ENCODE results near the gene DNAJC5.

The DNAJC5 gene

DNA sequence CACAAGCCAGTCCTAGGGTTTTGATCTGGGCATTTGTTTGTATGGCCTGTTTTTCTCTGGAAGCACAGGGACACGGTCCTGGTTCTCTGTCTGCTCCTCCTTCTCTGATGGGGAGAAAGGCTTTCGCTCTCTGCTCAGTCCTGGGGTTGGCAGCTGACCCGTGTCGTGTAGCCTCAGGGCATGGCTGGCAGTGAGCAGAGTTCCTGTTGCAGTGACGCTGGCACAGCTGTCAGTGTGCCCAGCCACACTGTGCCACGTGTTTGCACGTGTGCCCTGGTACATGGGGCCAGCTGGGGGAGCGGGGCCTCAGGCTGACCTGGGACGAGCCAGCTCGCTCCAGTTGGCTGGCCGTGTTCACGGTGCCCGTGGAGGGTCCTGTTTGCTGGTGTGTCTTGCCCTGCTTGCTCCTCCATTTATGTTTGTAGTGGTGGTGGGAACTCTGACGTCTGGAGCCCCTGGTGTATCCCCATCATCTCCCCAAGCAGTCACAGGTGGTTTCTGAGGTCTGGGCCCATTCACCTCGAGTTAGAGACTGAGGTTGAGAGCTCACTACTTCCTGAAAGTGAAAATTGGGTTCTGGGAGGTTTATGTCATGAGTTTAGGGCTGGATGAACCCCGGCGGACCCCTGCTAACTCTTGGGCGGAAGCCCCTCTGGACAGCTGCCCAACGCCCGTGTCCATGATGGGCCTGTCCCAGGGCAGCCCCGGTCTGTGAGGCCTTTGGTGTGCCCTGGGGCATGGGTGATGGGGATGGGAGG is 10.2 kb upstream of the DNAJC5 start:
- DNase-seq (ENCODE audit: low read depth in 3 of 3) = no peak

DNA sequence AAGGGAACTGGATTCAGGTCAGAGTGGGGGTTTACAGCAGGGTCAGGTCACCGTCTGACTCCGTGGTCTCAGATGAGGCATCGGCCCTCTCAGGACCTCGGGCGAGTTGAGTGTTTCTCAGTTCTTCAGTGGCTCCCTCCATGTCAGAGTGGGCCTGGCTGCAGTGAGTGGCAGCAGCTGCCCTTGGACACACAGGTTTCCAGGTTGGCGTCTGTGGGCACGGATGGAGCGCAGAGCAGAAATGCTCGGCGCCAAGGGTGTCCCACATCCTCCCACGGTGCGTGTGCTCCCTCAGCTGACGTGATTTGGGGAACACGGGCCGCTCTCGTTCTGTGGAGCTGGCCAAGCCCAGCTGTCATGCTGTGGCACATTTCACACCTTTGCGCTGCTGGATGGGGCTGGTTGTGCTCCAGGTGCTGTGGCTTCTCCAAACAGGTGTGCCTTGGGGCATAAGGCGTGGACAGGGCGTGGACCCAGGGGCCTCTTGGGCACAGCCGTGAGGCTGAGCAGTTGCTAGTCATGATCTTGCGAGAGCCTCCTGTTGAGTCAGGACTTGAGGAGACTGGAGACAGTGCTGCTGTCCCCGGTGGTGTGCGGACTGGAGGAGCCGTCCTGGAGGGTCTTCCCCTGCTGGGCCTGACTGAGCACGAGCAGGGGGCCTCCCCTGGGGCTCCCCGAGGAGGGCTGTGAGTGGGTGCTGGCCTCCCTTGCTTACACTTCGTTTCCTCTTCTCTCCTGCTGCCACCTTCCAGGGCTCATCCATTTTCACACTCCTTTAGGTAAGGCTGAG is 9.5 kb upstream of the DNAJC5 start:
- no peak for DNase-seq (ENCODE audit: low read depth in 3 of 3)

DNA sequence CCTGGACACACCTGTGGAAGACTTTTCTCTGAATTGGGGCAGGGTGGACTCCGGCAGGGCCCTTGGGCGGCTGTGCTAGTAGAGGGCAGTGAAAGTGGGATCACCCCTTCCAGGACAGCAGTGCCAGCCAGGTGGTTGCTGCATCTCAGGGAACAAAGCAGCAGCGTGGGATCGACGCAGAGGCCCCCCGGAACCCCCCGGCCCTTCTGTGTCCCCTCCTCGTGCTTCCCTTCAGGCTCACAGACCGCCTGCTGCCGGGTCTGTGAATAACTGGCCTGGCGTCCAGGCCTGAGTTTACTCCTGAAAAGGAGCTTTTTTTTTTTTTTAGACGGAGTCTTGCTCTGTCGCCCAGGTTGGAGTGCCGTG is 8.9 kb upstream of the DNAJC5 start:
- no peak for DNase-seq (ENCODE audit: low read depth in 3 of 3)

DNA sequence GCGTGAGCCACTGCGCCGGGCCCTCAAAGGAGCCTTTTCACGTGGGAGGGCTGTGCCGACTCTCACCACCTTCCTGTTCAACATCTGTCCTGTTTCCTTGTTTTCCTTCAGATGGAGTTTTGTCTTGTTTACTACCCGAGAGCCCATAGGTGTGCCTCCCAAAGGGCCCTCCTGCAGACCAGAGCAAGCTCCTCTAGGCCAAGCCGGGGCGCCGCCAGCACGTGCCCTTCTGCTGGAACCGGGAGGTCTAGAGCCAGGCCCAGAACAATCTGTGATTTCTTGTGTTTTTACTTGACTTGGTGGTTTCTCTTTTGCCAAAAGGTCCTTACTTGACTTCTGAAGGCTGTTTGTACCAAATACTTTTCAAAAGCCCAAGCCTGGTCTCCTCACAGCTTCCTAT is 8.0 kb upstream of the DNAJC5 start:
- no peak for DNase-seq (ENCODE audit: low read depth in 3 of 3)

DNA sequence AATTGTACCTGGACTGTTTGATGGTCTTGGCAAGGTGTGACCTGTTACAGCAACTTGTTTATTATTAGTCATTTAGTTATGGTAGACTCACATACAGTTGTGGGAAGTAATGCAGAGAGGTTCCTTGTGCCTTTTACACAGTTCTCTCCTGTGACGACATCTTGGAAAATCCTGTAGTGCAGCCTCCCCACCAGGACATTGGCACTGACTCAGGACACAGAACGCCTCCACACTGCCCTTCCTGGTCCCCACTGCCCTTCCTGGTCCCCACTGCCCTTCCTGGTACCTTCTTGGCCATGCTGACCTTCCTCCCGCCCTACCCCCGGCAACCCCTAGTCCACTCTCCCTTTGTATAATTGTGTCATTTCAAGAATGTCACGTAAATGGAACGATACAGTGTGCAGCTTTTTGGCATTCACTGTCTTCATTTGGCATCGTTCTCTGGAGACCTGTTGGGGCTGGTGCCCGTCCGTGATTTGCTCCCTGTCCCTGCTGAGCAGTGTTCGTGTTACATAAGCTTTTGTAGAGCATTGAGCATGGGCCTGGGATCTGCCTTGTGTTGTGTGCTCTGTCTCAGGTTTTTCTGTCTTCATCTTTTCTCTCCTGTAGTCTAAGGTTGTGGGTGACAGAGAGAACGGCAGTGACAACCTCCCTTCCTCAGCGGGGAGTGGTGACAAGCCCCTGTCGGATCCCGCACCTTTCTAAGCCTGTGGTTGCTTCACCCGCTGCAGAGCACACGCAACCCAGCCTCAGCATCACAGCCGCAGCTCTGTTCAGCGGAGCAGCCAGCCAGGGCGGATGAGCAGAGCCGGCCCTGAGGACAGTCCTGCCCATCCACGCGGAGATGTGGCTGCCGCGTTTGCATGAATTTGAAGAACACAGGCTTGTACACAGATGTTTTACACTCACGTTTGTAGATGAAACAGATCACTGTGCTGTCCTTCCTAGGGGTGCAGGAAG is 5.4 kb upstream of the DNAJC5 start:
- no peak for DNase-seq (ENCODE audit: low read depth in 3 of 3)

DNA sequence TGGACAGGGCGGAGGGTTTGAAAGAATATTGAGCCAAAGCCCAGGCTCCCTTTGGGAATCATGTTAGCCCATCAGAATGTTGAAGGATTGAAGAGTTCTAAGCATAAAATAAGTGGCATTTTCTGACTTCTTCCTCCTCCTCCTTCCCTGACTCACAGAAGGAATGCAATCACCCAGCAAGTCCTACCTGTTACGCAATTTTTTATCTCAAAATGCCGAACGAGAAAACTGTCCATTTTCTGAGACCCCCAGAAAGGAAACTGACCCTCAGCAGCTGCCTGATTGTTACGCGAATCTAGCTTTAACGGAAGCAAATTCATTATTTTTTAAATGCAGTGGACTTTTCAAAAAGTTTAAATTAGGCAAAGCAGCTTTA is 4.7 kb upstream of the DNAJC5 start:
- DNase-seq (ENCODE audit: low read depth in 3 of 3) = no peak

DNA sequence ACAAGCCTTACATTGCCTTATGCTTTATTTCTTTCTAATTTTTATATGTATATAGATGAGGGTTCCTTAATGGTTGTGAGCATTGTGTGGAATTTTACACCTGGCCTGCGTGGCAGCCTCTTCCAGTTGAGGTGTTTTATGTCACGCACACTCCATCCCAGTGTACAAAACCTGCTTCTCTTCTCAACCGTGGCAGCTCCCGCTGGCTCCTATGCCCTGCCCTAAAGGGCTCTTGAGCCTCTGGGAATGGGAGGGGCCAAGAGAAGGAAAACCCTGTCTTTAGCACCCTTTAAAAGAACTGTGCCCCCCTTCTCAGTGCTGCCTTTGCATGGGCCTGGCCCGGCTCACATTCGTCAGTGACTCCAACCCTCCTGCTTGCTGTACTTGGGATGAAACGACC is 4.3 kb upstream of the DNAJC5 start:
- no peak for DNase-seq (ENCODE audit: low read depth in 3 of 3)

DNA sequence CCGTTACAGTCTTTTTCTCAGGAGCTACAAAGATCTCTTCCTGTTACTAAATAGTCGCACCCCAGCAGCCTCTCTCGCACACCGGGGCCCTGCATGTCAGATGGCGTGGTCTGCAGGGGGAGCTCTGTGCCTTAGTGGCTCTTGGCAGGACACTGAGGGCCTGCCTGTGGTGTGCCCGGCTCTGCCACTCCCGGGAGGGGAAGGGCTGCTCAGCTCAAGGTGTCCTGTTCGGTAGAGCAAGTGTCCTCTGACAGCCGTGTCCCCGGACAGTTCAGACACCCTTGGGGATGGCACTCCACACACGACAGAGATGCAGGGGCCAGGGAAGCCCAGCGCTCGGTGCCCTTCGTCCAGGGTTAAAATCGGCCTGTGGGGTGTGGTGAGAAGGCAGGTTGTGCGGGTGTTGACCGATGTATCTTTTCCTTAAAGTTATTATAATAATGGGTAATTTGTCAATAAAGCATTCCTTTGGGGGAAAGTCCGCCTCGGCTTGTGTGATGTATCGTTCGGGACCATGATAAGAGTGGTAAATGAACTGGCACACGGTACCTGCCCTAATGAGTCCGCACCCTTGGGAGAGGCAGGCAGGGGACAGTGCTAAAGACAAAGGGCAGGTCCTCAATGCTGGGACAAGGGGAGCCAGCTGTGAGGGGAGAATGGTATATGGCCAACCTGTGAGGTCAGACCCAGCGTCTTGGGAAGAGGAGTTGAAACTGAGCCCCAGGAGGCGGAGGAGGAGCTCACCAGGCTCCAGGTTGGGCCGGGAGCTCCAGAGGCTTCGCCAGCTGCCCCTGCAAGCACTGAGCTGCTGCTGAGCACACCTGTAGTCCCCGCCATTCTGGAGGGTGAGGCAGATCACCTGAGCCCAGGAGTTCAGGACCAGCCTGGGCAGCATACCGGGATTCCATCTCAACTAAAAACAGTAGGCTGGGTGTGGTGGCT is 3.6 kb upstream of the DNAJC5 start:
- no peak for DNase-seq (ENCODE audit: low read depth in 3 of 3)

DNA sequence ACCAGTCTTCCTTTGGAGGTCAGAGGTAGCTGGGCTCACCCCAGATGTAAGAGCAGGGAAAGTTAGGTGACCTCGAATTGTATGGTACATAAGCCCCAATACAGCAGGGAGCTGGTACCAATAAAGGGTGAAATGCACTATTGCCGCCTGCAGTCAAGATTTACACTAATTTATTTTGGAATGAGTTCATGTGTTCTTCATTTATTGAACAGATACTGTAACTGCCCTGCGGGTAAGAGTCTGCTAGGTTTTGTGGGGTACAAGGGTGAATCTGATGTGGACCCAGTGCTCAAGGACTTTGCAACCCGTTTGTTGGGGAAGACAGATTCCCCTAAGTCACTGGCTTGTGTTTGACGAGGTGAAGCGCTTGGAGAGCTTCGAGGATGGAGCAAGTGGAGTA is 2.5 kb upstream of the DNAJC5 start:
- no peak for DNase-seq (ENCODE audit: low read depth in 3 of 3)

DNA sequence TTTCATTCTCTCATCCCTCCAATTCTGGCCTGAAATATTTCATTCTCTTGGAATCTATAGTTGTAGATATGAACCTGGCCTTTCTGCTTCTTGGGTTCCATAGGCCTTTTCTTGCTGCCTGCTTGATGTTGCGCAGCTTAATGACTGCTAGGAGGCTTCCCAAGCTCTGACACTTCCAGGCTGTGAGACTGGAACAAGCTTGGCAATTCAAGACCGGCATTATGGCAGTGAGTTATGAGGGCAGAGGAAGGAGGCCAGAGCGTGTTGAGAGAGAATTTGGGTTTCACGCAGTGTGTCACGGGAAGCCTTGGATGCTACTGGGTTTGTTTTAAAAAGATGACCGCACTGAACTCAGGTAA is 948 bp upstream of the DNAJC5 start:
- no peak for DNase-seq (ENCODE audit: low read depth in 3 of 3)

DNA sequence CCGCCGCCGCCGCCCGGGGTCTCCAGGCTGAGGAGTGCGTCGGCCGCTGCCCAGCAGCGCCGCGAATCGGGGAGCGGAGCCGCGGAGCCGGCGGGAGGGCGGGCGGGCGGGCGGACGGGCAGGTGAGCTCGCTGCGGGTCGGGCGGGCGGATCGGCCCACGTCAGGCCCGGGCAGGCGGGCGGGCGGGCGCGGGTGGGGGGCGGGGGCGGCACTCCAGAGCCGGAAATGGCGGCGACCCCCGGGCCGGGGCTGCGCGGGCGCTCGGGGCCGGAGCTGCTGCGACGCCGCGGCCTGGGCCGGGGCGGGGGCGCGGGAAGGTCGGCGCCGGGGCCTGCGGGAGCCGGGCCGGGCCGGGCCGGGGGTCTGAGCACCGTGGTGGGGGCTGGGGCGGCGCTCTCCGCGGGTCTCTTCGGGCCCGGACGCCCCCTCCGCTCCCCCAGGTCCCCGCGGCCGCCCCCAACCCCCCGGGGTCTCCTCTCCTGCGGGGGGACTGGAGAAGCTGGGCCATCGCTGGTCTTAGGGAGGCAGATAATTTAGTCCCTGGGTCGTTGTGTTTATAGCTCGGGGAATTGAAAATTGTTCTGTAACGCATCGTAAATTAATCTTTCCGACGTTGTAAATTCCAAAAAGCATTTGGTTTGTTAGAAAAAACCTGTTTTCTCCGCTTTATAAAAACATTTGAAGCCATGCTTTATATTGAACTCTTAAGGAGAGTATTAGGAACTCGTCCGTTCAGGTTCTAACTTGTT is 451 bp downstream of the DNAJC5 start:
- DNase-seq (ENCODE audit: low read depth in 3 of 3) = no peak

DNA sequence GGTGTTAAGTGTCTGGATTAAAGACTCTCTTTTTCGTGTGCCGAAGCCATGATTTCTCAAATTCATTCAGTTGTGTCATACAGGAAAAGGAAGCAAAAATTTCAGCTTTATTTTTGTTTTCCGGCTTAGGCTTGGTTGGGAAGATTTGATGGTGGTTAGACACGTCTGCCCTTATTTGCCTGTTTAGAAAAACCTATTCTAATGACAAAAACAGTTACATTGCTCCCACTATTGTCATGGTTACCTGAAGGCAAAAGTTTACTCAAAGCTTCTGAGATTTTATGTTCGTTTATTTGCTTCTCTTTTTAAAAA is 982 bp downstream of the DNAJC5 start:
- no peak for DNase-seq (ENCODE audit: low read depth in 3 of 3)

DNA sequence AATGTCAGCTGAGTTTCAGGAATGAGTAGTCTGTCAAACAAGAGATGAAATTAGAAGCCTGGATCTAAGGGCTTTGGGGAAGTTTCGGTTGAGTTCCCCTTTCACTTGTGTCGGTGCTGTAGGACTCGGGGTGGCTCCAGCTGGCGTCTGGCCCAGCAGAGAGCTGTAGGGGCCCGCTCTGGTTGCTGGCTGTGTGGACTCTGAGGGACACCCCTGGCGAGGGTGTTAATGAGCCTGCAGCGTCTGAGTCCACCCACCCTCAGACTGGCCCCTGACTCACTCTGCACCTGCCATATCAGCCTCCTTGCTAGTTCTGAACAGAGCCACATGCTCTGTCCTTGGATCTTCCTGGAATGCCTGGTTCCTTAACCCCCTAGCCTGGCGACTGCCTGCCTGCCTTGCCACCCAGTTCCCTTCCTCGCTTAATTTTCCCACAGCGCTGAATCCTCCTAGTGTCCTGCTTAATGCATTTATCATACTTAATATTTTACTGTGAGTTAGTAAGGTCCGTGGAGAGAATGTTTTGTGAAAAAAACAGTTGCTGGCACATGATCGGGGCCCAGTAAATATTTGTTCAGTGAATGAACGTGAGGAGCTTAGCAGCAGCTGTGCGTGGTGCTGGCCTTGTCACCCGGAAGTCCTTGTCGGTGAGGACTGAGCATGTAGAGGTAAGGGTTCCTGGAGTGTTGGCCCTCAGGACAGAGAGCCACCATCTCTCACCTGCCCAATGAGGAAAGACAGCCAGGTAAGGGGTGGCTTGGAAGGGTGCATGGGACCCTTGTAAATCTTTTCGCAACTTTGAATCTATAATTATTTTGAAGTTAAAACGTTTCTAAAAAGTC is 1.6 kb downstream of the DNAJC5 start:
- no peak for DNase-seq (ENCODE audit: low read depth in 3 of 3)

DNA sequence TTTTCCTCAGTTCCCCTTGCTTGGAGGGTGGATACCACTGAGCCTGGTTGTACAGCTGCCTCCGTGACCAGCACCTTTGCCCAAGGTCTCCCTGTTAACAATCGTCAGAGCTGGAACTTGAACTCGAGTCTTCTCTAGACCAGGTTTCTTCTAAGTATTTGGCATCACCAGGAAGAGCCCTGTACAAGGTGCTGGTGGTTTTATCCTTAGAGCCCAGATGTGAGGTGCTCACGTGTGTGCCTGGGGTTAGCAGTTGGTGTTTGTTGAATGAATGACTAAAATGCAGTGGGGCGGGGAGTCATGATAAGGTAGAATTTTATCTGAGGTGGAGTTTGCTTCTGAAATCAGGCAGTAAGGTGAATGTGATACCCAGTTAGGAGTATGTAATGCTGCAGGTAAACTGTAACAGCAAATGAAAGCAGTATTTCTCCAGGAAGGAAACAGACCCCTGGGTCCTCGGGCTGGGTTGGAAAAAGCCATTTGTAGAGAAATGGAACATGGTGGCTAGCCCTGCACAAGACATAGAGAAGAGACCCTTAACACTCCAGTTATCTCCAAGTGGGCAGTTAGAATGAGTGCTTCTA is 3.1 kb downstream of the DNAJC5 start:
- DNase-seq (ENCODE audit: low read depth in 3 of 3) = no peak

DNA sequence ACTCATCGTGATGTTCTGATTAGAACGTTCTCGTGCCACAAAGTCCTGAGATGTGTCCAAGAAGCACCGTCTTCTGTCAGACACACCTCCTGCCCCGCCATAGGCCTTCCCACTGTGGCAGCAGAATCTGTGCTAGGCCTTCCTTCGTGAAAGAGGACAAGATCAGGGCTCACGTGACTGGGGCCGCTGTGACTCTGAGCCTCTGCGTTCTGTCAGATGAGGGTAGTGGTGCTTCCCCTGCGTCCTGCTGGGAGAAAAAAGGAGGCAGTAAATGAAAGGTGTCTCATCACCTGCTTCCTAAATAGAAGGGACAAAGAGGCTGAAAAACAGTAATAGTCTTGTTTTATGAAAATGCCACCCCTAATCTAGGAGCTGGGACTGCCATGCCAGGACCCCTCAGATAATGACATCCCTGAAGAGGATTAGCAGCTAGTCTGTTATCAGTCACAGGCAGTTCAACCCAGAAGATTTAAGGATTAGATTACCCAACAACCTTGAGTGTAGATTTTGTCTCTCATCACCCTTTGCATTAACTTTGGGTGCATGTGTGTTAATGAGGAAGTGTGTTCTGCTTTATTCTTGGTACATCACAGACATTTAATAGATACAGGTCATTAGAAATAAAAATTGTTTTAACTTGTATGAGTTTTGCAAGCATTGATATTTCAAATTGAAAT is 4.1 kb downstream of the DNAJC5 start:
- no peak for DNase-seq (ENCODE audit: low read depth in 3 of 3)

DNA sequence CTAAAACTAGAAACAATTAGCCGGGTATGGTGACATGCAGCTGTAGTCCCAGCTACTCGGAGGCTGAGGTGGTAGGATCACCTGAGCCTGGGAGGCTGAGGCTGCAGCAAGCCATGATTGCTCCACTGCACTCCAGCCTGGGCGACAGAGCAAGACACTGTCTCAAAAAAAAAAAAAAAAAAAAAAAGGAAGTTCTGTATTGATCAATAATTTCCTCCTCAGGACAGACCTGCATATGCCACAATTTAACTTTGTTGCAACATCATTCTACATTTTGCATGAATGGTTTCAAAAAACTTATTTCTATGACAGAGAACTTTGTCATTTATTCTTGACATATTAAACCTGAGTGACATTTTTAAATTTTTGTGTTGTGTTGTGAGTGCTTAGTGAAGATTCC is 5.5 kb downstream of the DNAJC5 start:
- DNase-seq (ENCODE audit: low read depth in 3 of 3) = no peak

DNA sequence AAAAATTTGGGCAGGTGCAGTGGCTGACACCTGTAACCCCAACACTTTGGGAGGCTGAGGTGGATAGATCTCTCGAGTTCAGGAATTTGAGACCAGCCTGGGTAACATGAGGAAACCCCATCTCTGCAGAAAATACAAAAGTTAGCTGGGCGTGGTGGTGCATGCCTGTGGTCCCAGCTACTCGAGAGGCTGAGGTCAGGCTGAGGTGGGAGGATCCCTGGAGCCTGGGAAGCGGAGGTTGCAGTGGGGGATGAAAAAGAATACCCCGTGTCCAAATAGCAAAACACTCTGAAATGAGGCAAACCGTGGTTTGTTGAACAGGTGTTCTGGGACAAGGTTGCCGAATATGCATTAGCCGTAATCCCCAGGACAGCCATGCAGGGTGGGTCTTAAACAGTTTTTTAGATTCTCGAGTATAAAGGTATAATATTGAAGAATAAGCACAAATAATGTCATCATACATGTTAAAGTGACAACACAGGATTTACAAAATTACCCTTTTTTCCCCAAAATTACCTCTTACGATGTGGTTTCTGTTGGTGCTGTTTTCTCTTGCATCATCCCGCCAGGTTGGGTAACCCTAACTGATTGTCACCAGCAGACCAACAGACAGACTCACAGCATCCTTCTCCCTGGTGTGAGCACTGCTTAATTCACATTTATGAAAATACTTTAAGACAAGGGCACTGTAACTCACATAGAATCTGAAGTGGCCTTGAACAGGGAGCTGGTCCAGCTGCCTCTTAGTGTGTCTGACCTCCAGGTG is 9.1 kb downstream of the DNAJC5 start:
- no peak for DNase-seq (ENCODE audit: low read depth in 3 of 3)

DNA sequence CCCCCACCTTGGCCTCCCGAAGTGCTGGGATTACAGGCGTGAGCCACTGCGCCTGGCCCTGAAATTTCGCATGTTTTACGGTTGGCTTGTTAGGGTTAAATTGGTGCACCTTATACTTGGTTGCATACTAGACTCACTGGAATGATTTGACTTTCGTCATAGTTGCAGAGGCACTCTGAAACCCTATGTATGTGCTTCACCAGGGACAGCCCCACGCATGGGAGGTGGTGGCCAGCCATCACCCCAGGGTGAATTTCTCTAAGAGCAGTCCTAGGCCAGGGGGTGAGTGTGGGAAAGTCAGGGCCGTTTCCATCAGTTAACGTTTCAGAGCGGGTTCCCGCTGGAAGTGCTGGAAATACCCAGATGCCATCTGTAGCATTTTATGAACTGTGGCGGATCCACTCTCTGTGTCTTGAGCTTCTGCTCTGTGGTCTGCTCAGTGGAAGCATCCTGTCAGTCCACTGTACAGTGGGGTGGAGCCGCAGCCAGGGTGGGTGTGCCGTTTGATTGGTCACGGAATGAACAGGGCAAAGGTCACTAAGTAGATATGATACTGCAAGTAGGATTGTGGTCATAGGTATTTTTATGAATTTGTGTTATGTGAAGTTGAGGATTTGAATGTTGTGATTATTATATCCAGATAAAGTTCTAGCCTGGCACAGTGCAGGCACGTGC is 13.2 kb downstream of the DNAJC5 start:
- no peak for DNase-seq (ENCODE audit: low read depth in 3 of 3)
